ENCODE results near the gene BSN. TPM values are rescaled to one million over a fixed set of nuclear protein-coding genes. Genes with fewer than 3 reads are reported as not detected.

BSN gene
- polyA plus RNA-seq, 1 experiment, result 0.04 TPM

DNA sequence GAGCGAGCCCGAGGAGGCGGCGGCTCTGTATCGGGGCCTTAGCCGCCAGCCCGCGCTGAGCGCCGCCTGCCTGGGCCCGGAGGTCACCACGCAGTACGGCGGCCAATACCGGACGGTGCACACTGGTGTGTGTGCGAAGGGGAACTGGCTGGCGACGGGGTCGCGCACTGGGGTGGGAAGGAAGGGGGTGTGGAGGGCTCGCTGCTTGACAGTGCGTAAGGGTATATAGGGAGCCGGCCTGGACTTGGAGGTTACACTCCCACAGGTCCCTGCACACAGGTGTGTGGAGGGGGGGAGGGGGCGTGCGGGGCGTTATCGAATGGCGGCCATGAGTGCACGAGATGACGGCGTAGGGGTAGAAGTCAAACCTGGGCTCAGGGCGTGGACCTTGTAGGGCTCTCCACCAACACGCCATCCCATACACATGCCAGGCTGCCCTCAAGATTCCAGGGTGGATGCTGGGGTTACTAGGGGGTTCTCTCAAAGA, 120.3 kb downstream of the BSN start:
- CTCF ChIA-PET, result no interaction called here
- TF ChIP-seq, protein P1, sequence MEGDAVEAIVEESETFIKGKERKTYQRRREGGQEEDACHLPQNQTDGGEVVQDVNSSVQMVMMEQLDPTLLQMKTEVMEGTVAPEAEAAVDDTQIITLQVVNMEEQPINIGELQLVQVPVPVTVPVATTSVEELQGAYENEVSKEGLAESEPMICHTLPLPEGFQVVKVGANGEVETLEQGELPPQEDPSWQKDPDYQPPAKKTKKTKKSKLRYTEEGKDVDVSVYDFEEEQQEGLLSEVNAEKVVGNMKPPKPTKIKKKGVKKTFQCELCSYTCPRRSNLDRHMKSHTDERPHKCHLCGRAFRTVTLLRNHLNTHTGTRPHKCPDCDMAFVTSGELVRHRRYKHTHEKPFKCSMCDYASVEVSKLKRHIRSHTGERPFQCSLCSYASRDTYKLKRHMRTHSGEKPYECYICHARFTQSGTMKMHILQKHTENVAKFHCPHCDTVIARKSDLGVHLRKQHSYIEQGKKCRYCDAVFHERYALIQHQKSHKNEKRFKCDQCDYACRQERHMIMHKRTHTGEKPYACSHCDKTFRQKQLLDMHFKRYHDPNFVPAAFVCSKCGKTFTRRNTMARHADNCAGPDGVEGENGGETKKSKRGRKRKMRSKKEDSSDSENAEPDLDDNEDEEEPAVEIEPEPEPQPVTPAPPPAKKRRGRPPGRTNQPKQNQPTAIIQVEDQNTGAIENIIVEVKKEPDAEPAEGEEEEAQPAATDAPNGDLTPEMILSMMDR (IDR thresholded peaks at IDR 0.05; ENCODE audit: insufficient read depth, low read depth, low read length), result 0 out of 2 replicates have a peak, but pooled peaks have one; percentile 6
- Histone ChIP-seq H3K36me3 (ENCODE audit: control insufficient read depth, insufficient read depth, low read length) (peaks cover 26% of the 10 kb centered on the region), H3K27me3 (ENCODE audit: control insufficient read depth, insufficient read depth, low read length) (no peaks in the 10 kb centered on the region), H3K4me3 (ENCODE audit: low read depth, low read length) (peak overlapping the region; percentile 79)
- POLR2A ChIA-PET, result no interaction called here
- DNase-seq (ENCODE audit: low read depth), result no peak

DNA sequence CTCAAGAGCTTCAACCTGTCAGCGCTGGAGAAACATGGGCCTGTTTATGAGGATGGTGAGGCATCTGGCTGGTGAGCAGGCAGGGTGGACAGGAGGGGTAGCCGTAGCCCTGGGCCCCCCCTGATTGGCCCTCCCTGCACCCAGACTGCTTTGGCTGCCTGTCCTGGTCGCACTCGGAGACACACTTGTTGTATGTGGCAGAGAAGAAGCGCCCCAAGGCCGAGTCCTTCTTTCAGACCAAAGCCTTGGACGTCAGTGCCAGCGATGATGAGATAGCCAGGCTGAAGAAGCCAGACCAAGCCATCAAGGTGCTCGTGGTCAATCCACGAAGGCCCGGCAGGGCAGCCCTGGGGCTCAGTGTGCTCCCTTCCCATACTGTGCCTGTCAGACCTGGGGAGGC, 121.6 kb downstream of the BSN start:
- POLR2A ChIA-PET, result no interaction called here
- no peak overlapping the region for H3K4me3 ChIP-seq (ENCODE audit: low read depth, low read length)
- DNase-seq (ENCODE audit: low read depth), result no peak
- H3K27me3 ChIP-seq (ENCODE audit: control insufficient read depth, insufficient read depth, low read length), result no peaks in the 10 kb centered on the region
- TF ChIP-seq, protein P1 (IDR thresholded peaks at IDR 0.05; ENCODE audit: insufficient read depth, low read depth, low read length), result no peak
- H3K36me3 ChIP-seq (ENCODE audit: control insufficient read depth, insufficient read depth, low read length), result peaks cover 35% of the 10 kb centered on the region
- CTCF ChIA-PET, result interaction anchor here (3.9 kb wide), 1 partner anchor 137 kb away, joined by 25 read pairs; no protein-coding TSS in a partner anchor

DNA sequence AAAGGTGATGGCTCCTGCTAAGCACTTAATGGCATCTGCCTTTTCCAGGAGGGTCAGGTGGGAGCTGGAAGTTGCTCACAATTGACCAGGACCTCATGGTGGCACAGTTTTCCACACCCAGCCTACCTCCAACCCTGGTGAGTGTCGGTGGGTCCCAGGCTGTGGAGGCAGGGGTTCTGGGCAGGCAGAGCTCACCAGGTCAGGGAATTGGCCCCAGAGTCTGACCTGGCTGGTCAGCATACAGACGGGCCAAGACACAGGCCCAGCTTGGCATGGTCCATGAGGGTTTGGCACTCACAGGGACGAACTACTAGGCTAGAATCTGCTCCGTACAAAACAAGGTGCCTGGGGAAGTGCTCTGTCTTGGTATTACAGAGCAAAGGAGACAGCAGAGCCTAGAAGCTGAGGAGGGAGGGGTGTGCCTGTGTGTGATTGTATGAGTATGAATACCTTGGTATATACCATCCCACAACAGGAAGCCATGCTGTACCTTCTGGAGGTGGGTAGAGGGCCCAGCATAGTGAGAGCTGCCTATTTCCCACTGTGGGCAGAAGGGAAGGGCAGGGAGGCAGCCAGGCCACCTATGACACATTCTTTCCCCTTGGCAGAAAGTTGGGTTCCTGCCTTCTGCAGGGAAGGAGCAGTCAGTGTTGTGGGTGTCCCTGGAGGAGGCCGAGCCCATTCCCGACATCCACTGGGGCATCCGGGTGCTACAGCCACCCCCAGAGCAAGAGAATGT, 126.4 kb downstream of the BSN start:
- DNase-seq (ENCODE audit: low read depth), result no peak
- POLR2A ChIA-PET, result no interaction called here
- peaks cover 50% of the 10 kb centered on the region for H3K36me3 ChIP-seq (ENCODE audit: control insufficient read depth, insufficient read depth, low read length)
- TF ChIP-seq, protein P1 (IDR thresholded peaks at IDR 0.05; ENCODE audit: insufficient read depth, low read depth, low read length), result no peak
- H3K27me3 ChIP-seq (ENCODE audit: control insufficient read depth, insufficient read depth, low read length), result no peaks in the 10 kb centered on the region
- no peak overlapping the region for H3K4me3 ChIP-seq (ENCODE audit: low read depth, low read length)
- CTCF ChIA-PET, result interaction anchor here (1.5 kb wide), 1 partner anchor 9 kb away, joined by 4 read pairs; no protein-coding TSS in a partner anchor

DNA sequence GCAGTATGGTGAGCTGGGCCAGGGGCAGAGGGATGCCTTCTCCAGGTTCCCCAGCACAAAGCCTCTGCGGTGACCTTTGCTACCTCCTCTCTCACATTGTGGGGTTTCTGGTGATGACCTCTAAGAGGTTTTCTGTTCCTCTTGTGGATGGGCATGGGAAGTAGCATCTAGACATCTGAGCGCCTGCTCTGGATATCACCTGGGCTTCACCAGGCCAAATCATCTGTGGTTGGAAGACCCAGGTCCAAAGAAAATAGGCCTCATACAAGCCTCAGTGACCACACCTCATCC, 126.9 kb downstream of the BSN start:
- no peak for DNase-seq (ENCODE audit: low read depth)
- ChIA-PET POLR2A (no interaction called here), CTCF (interaction anchor here (1.5 to 2.4 kb wide), 2 partner anchors 10 to 142 kb away, joined by 4 to 10 read pairs; no protein-coding TSS in a partner anchor)
- TF ChIP-seq, protein P1 (IDR thresholded peaks at IDR 0.05; ENCODE audit: insufficient read depth, low read depth, low read length), result no peak
- H3K27me3 ChIP-seq (ENCODE audit: control insufficient read depth, insufficient read depth, low read length), result no peaks in the 10 kb centered on the region
- no peak overlapping the region for H3K4me3 ChIP-seq (ENCODE audit: low read depth, low read length)
- peaks cover 49% of the 10 kb centered on the region for H3K36me3 ChIP-seq (ENCODE audit: control insufficient read depth, insufficient read depth, low read length)

DNA sequence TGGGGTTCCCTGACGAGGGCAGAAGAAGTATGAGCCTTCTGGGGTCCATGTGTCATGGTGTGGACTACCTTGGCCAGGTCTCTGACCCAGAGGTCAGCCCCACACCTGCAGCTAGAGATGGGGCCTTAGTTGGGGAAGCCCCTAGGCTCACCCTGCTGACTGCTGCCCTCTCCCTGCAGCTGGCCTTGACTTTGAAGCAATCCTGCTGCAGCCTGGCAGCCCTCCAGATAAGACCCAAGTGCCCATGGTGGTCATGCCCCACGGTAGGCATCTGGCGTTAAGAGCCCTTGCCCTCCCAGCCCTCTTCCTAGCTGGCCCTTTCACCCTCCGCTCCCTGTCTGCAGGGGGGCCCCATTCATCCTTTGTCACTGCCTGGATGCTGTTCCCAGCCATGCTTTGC, 127.3 kb downstream of the BSN start:
- POLR2A ChIA-PET, result no interaction called here
- H3K36me3 ChIP-seq (ENCODE audit: control insufficient read depth, insufficient read depth, low read length), result peaks cover 46% of the 10 kb centered on the region
- TF ChIP-seq, protein P1 (IDR thresholded peaks at IDR 0.05; ENCODE audit: insufficient read depth, low read depth, low read length), result no peak

More for the DNA sequence above, 127.3 kb downstream of the BSN start:
- Histone ChIP-seq H3K27me3 (ENCODE audit: control insufficient read depth, insufficient read depth, low read length) (no peaks in the 10 kb centered on the region), H3K4me3 (ENCODE audit: low read depth, low read length) (no peak overlapping the region)
- DNase-seq (ENCODE audit: low read depth), result no peak
- CTCF ChIA-PET, result interaction anchor here (0.6 to 2.4 kb wide), 2 partner anchors 116 to 142 kb away, joined by 3 to 10 read pairs; no protein-coding TSS in a partner anchor

Measured in BJ (cell line).